Measurements from ENCODE around the gene DDI2.
"Not testable (repeated sequence)": the region's sequence is repeated elsewhere in the genome, so short reads cannot be mapped to it uniquely, and the experiment has no call there.

The DDI2 gene

DNA sequence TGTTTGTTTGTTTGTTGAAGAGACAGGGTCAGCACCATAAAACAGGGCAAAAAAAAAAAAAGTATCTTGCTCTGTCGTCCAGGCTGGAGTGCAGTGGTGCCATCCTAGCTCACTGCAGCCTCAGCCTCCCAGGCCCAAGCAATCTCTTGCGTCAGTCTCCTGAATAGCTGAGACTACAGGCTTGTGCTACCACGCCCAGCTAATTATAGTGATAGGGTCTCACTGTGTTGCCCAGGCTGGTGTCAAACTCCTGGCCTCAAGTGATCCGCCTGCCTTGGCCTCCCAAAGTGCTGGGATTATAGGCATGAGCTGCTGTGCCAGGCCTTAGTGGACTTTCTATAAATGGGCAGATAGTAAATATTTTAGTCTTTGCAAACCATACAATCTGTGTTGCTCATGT is 19.2 kb downstream of the DDI2 start:
- no peak for DNase-seq (ENCODE audit: low read depth in 2 of 2, low spot score in 1 of 2)

DNA sequence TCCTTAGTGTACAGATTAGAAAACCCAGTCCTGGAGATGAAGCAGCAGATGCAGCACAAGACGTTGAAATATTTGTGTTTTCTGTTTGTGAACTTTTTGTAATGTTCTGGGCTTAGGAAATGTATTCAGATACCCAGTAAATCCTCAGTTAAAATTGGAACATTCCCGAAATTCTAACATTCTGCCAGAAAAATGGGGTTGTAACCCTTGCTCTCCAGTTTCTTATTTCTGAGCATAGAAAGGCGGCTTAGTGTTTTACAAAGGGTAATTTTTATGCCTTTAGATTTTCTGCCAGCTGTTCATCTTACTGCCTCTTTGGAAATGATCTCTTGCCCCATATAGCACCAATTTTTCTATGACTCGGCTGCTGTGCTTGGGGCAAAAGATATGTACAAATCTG is 20.6 kb downstream of the DDI2 start:
- DNase-seq (ENCODE audit: low read depth in 2 of 2, low spot score in 1 of 2) = no peak

DNA sequence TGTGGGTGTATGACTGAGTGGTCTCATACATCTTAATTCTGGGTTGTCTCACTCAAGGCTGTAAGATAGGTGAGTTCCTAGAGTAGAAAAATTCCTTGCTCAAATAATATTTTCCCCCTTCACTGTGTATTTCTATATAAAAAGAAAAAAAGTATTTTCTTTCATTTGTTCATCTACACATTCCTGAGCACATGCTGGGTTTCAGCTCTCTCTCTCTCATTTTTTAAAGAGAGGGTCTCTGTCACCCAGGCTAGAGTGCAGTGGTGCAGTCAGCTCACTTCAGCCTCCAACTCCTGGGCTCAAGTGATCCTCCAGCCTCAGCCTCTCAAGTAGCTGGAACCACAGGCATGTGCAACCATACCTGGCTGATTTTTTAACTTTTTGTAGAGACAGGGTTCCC is 22.0 kb downstream of the DDI2 start:
- DNase-seq (ENCODE audit: low read depth in 2 of 2, low spot score in 1 of 2) = no peak

GRCh38 chr1:15639931-15640330 is 22.7 kb downstream of the DDI2 start:
- no peak for DNase-seq (ENCODE audit: low read depth in 2 of 2, low spot score in 1 of 2)

- DNase-seq (ENCODE audit: low read depth in 2 of 2, low spot score in 1 of 2) = no peak
Measured at GRCh38 chr1:15640667-15641066, 23.4 kb downstream of the DDI2 start.

GRCh38 chr1:15649937-15650336 is 32.7 kb downstream of the DDI2 start:
- no peak for DNase-seq (ENCODE audit: low read depth in 2 of 2, low spot score in 1 of 2)

DNA sequence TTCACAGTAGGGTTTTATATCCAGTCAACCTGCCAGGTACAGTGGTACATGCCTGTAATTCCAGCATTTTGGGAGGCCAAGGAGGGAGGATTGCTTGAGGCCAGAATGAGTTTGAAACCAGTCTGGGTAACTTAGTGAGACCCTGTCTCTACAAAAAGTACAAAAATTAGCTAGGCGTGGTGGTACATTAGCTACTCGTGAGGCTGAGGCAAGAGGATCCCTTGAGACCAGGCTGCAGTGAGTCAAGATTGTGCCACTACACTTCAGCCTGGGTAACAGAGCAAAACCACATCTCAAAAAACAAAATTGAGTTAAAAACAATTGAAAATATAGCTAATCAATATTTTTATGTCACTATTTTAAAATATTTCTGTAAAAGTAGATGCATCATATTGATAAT is 33.2 kb downstream of the DDI2 start:
- DNase-seq (ENCODE audit: low read depth in 2 of 2, low spot score in 1 of 2) = no peak

DNA sequence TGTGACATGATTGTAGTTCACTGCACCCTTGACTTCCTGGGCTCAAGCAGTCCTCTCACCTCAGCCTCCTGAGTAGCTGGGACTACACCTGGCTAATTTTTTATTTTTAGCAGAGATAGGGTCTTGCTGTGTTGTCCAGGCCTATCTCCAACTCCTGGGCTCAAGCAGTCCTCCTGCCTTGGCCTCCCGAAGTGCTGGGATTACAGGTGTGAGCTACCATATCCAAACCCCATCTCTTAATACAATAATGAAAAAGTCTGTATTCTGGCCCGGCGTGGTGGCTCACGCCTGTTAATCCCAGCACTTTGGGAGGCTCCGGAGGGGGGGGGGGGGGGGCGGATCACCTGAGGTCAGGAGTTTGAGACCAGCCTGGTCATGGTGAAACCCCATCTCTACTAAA is 34.9 kb downstream of the DDI2 start:
- not testable (repeated sequence) for DNase-seq (ENCODE audit: low read depth in 2 of 2, low spot score in 1 of 2)

GRCh38 chr1:15654091-15654690 is 36.9 kb downstream of the DDI2 start:
- DNase-seq (ENCODE audit: low read depth in 2 of 2, low spot score in 1 of 2) = no peak

DNA sequence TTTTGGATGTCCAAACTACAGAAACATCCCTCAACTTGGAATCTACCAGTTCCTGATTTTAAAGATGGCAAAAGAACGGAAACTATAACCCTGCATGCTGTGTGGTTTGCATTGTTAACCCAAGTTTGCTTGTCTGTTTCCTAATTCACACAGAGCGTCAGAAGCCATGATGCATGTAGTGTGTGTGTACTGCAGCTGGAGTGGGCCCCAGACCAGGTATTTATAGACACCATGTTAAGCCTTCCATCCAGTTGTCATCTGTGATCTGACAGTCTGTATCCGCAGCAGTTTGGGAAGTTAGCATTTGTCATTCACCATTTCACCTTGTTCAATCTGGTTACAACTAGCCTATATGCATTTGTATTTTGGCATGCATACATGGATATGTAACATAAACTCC is 39.2 kb downstream of the DDI2 start:
- no peak for DNase-seq (ENCODE audit: low read depth in 2 of 2, low spot score in 1 of 2)

DNA sequence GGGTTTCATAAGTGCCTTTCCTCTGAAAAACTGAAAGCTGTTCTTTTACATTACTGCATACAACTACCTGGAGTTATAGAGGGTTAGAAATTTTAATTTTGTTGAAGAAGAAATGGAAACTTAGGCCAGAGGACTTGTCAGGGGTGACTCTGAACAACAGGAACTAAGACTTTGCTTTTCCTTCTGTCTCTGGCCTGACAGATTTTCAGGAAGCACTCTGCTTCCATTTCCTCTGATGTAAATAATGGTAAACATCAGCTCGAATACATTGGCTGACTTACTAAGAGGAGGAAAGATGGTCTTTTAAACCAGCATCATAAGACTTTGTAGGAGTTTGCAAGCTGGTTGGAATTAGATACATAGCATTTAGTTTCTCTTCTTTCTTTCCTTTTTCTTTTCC is 39.8 kb downstream of the DDI2 start:
- DNase-seq (ENCODE audit: low read depth in 2 of 2, low spot score in 1 of 2) = no peak

DNA sequence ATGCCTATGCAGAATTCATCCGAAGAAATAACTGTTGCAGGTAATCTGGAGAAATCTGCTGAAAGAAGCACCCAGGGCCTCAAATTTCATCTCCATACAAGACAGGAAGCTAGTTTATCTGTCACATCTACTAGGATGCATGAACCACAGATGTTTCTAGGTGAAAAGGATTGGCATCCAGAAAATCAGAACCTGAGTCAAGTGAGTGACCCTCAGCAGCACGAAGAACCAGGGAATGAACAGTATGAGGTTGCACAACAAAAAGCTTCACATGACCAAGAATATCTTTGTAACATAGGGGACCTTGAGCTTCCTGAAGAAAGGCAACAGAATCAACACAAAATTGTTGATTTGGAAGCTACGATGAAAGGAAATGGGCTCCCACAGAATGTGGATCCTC is 42.9 kb downstream of the DDI2 start:
- no peak for DNase-seq (ENCODE audit: low read depth in 2 of 2, low spot score in 1 of 2)

DNA sequence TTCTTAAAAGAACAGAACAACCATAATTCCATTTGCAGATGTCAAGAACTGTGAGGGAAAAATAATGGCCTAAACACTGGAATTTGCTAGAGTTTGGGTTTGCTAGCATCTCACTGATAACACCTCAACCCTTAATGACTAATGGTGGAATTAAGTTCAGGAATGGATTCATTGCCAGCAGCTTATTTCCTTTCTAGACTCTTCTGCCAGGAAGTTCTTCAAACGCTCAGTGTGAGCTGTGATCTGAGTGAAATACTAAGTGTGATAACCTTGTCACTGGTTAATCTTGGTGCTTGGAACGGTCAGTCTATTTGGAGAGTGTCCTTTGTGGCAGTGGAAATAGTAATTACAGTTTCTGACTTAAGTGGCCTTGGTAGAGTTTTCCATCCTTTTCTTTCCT is 45.2 kb downstream of the DDI2 start:
- no peak for DNase-seq (ENCODE audit: low read depth in 2 of 2, low spot score in 1 of 2)

DNA sequence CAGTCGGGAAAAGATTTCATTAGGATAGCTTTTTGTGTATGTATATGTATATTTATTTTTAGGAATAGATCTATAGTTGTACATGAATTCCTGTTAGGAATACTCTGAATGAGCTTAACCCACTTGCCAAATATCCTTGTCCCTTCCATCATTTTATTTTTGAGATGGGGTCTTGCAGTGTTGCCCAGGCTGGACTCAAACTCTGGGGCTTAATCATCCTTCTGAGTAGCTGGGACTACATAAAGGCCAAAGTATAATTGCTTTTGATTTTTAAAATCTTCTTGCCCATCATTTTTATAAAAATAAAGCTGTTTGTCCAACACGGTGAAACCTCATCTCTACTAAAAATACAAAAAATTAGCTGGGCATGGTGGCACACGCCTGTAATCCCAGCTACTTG is 46.7 kb downstream of the DDI2 start:
- DNase-seq (ENCODE audit: low read depth in 2 of 2, low spot score in 1 of 2) = no peak

- no peak for DNase-seq (ENCODE audit: low read depth in 2 of 2, low spot score in 1 of 2)
Measured at GRCh38 chr1:15667362-15667761, 50.1 kb downstream of the DDI2 start.

DNA sequence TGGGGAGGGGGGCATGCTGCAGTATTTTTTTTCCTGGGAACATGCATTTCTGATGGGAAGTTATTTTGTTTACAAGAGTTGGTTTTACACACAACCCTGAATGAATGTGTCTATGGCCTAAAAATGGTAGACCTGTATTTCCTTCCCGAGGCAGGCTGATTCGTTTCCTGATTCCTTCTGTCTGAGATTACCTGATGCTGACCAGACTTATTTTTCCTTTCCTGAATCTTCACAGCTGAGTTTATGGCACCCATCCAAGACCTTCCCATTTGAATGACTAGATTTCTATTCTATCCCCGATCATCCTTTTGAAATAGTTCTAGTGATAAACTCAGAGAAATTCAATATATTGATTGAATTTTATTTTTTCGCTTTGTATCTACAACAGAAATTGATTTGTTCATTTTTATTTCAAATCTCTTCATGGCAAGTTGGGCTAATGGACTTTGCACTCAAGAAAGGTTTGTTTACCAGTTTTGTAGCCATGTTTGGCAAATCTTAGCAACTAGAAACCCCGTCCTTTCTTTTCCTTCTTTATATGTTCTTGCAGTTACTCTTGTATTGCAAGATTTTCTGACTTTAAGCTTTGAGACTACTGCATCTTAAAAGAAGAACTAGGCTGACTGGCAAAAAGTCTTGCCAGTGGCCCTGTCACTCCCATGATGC is 51.0 kb downstream of the DDI2 start:
- no peak for DNase-seq (ENCODE audit: low read depth in 2 of 2, low spot score in 1 of 2)

DNA sequence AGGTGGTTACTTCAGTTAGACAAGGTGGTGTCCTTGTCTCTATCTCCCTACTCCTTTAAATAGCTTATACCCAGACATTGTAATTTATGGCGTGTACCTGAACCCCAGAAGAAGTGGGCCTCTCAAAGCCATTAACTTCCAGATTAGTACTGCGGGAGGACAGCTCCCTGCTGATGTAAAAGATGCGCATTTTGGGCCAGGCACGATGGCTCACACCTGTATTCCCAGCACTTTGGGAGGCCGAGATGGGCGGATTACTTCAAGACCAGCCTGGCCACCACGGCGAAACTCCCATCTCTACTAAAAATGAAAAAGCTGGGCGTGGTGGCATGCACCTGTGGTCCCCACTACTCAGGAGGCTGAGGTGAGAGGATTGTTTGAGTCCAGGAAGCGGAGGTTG is 51.8 kb downstream of the DDI2 start:
- DNase-seq (ENCODE audit: low read depth in 2 of 2, low spot score in 1 of 2) = no peak

- DNase-seq (ENCODE audit: low read depth in 2 of 2, low spot score in 1 of 2) = no peak
Measured at GRCh38 chr1:15669864-15670263, 52.6 kb downstream of the DDI2 start.

- DNase-seq (ENCODE audit: low read depth in 2 of 2, low spot score in 1 of 2) = no peak
Measured at GRCh38 chr1:15671430-15671829, 54.2 kb downstream of the DDI2 start.

DNA sequence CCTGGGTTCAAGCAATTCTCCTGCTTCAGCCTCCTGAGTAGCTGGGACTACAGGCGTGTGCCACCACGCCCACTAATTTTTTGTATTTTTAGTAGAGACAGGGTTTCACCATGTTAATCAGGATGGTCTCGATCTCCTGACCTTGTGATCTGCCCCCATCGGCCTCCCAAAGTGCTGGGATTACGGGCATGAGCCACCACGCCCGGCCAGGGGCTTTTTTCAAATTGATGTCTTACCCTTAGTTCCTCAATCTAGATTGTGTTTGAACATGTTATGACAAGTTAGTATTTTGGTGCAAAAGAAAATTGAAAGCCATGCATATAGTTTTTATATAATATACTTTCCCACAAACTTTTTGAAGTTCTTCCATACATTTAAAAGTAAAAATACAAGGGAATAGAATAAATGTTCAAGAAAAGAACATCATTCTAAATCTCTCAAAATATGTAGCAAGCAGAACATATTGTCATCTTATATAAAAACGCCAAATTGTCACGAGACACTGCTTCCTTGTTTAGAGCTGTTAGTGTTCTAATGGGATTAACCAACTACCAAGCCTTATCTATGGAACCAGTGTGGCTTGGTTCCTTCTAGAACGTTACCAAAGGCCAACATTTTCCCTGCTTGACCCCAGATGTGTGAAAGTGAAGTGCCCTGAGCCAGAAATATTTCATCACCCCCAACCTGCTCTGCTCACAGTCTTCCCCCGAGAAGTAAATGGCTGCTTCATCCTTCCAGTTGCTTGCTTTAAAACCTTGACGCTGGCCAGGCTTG is 57.3 kb downstream of the DDI2 start:
- no peak for DNase-seq (ENCODE audit: low read depth in 2 of 2, low spot score in 1 of 2)

- no peak for DNase-seq (ENCODE audit: low read depth in 2 of 2, low spot score in 1 of 2)
Measured at GRCh38 chr1:15676010-15676409, 58.8 kb downstream of the DDI2 start.
